ENCODE measurements around the gene SMIM17.

Gene SMIM17

DNA sequence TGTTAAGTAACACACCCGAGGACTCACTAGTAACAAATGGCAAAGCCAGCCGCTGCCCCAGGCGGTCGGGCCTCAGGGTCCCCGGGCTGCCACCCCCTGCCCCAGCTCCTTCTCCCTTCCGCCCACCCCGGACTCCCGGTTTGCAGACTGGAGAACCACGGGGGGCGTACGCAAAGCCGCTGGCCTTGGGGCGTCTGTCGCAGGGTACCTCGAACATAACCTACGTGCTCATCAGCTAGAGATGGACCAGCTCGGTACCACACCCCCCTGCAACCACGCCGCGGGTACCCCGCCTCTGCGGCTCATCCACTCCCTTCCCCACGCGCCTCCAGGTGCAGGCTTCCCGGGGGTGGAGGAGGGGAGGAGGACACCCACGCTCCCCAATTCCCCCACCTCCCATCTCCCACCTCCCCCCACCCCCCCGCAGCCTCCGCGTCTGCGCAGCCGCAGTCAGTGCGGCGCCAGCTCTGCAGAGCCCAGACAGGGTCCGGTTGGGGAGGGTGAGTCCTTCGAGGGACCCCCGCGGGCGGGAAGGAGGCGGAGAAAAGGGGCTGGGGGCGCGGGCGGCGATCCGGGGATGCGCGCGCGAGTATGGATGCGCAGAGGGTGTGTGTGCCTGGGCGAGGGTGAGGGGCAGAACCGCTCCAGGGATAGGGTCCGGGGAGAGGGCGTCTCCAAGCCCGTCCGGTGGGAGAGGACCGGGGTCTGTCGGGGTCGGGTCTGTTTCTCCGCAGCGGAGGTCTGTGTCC lies at the start of gene SMIM17:
Gene SMIM17 (plus strand): TSS at position 449 of the 749 bp plus-strand sequence. CDS start 2,509 bp downstream, outside the sequence.
- in situ Hi-C loops (cut with MboI; ENCODE audit: low sequenced_read_pairs): no loop called here

DNA sequence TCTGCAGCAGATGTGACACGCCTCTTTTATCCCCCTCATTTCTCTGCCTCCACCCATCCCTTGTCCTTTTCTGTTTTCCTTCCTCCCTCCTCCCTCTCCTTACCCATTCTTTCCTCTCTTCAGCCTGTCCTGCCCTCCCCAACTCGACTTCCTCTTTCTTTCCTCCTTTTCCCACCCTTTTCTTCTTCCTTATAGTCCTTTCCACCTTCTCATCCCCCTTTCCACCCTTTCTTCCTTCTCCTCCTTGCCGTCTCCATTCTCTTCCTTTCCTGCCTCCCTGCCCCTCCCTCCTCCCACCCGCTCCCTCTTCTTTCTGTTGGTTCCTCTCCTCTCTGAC lies 48.5 kb upstream of the SMIM17 start:
- in situ Hi-C loops (cut with MboI; ENCODE audit: low sequenced_read_pairs): no loop called here

DNA sequence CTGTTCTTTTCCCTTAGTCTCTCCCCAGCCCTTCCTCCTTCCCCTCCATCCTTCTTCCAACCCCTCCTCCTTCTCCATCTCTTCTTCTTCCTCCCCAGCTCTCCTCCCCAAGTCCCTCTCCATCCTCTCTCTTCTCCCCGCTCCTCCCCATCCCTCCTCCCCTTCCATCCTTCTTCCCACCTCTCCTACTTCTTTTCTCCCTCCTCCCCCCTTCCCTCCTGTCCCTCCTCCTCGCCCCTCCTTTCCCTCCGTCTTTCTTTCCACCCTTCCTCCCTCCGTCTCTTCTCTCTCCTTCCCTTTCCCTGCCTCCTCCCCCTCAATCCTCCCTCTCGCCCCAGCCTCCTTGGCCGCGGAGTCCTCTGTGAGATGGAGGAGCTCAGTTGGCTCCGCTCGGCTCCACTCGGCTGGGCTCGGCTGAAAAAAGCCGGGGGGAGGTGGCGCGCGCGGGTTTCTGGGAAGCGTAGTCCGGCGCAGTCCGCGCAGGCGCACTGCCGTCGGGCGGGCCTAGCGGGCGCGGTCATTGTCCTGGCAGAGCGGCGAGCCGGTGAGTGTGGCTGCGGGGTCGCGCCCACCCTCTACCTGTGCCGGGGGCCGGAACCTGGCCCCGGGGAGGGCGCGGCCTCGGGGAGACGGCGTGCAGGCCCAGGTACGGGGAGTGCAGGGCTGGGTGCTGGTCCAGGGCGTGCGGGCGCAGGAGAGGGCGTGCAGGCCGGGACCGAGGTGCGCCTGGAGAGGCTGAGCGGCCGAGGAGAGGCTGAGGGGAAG lies 48.0 kb upstream of the SMIM17 start, which contains the start of gene ZNF71:
Gene ZNF71 (plus strand): TSS at position 520 of the 765 bp plus-strand sequence. CDS start 6,257 bp downstream, outside the sequence.
- in situ Hi-C loops (cut with MboI; ENCODE audit: low sequenced_read_pairs): no loop called here

DNA sequence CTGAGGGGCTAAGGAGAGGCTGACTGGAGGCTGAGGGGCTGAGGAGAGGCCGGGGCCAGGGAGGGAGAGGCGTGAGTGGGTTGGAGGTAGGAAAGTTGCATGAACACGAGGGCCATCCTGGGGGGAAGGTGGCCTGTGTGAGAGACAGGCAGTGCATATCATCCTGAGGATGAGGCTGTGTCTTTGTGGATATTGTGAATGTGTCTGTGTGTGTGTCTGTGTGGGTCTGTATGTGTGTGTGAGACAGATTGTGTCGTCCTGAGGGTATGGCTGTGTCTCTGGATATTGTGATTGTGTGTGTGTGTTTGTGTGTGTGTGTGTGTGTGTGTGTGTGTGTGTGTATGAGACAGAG lies 47.4 kb upstream of the SMIM17 start:
- in situ Hi-C loops (cut with MboI; ENCODE audit: low sequenced_read_pairs): no loop called here

DNA sequence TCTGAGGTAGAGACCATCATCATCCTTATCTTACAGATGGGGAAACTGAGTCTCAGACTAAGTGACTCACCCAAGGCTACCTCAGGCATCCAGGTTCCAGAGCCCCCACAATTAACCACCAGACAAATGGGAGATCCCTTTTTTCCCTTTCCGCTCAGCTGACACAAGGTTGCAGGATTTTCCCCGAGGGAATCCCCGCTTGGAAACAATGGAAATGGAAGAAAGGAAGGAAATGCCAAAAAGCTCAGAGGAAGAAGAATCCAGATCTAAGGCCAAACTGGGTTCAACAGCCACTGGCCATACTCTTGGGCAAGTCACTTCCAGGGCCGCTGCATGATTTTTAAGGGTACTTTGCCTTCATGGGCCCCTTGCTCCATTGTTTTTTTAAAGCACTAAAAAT lies 46.3 kb upstream of the SMIM17 start:
- in situ Hi-C loops (cut with MboI; ENCODE audit: low sequenced_read_pairs): no loop called here

DNA sequence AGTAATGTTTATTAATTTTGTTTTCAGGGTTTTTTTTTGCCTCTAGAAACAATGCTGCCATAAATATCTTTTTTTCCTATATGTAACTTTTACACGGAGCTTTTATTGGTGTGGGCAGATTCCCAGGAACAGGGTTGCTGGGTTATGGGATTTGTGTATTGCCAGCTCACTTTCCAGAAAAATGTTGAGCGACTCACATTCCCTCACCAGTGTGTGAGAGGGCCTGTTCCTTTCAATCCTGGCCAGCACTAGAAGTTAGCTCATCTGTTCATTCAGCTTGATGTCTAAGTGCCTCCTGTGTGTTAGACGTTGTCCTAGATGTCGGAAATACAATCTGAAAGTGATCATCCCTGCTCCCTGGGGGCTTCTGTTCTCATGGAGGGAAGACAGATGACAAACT lies 45.3 kb upstream of the SMIM17 start:
- in situ Hi-C loops (cut with MboI; ENCODE audit: low sequenced_read_pairs): no loop called here

DNA sequence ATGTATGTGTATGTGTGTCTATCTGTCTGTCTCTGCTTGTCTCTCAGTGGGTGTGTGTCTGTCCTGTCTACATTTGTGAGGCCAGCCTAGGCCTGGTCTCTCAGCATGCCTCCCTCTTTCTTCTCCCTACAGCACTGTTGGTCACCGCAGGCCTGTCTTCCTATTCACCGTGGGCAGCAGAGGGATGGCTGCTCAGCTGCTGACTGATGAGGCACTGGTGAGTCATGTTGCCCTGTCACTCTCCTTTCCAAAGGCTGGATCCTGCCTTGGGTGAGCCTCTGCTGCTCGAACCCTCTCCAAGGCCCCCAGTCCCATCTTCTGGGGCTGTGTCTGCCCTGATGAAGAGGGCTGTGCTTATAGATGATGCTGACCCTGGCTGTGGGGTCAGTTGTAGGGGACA lies 41.6 kb upstream of the SMIM17 start:
- in situ Hi-C loops (cut with MboI; ENCODE audit: low sequenced_read_pairs): no loop called here

DNA sequence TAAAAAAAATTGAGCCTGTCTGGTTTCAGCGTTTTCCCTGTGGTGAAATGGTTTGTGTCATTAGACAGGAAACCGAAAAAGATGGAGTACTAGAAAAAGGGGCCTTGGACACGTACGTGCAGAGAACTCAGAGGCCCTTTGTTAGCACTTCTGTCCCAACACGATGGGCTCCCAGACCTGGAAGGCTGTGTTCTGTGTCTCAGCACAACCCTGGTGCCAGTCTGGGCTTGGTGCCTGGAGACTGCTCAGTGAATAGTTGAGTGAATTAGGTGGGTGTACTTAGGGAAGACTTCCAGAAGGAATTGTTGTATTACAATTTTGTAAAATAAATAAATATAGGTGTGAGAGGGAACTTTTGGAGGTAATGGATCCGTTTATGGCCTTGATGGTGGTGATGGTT lies 39.1 kb upstream of the SMIM17 start:
- in situ Hi-C loops (cut with MboI; ENCODE audit: low sequenced_read_pairs): no loop called here

DNA sequence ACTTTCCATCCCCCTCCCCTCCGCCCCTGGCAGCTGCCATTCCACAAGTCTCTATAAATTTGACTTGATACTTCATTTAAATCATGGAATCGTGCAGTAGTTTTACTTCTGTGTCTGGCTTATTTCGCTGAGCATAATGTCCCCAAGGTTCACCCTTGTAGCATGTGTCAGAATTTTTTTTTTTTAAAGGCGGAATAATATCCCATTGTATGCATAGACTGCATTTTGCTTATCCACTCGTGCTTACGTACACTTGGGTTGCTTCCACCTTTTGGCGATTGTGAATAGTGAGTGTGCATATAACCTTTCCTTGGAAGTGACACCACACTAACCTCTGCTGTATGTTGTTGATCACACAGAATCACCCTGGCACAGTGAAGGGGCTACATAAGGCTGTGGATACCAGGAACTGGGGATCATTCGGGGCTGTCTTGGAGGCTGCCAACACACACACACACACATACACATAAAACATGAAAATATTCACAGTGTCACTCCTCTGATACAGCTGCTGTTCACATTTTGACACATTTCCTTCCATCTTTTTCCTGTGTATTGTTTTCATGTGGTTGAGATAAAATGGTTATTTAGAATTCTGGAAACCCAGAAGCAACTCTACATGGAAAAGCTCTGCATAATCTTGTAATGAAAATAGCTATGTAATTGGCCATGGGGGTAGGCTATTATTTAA lies 34.5 kb upstream of the SMIM17 start:
- in situ Hi-C loops (cut with MboI; ENCODE audit: low sequenced_read_pairs): no loop called here

DNA sequence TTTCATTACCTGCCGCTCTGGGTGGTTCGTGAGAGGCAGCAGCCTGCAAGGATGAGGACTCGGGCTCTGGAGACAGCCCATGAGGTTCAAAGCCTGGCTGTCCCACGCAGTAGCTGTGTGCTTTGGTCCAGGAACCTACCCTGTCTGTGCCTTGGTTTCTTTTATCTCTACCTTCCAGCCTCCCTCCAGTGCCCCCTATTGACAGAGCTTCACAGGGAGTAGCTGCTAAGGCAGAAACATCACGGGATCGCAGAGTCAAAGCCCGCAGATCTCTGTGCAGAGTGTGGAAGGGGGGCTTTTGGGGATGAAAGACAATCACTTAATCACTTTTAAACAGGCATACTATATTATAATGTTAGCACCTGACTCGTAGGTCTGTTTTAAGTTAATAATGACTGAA lies 31.7 kb upstream of the SMIM17 start:
- in situ Hi-C loops (cut with MboI; ENCODE audit: low sequenced_read_pairs): no loop called here

DNA sequence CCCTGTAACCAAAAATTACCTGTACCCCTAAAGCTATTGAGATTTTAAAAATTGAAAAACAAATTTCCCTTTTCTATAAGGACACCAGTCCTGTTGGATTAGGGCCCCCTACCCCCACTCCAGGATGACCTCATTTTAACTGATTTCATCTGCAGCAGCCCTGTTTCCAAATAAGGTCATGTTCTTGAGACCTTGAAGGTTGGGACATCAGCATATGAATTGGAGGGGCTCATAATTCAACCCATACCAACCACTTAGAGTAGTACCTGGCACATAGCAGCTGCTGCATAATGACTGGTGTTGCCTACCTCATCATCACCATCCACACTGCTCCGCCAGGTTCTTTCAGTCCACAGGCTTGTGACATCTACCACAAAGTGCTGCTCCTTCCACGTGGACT lies 30.2 kb upstream of the SMIM17 start:
- in situ Hi-C loops (cut with MboI; ENCODE audit: low sequenced_read_pairs): no loop called here

DNA sequence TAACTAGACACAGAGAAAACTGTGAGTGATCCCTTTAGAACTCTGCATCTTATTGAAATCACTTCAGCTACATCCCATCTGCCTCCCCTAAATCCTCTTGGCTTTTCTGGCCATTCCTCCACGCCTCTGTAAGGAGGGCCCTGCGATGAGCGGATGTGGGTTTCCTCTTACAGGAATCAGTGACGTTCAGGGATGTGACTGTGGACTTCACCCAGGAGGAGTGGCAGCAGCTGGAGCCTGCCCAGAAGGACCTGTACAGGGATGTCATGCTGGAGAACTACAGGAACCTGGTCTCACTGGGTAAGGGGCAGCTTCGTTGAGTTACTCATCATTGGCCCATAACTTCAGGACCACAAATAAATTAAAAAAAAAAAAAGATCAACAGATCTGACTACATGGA lies 29.3 kb upstream of the SMIM17 start:
- in situ Hi-C loops (cut with MboI; ENCODE audit: low sequenced_read_pairs): no loop called here

DNA sequence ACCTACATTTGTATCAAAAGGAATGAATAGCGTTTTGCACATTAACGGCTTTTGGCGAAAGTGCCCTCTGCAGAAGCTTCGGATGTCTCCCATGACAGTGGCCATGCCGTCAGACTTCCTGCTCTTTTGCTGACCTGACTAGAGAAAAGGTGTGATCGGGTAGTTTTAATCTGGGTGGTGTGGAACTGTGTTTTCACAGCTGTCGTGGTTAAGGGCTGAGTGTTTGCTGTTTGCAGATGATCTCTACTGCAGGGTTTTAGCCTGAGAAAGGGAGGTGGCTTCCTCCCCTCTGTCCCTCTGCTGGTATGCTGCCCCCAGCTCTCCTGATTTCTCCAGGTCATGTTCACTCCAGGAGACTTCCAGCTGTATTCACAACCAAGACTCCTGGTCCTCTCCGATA lies 25.4 kb upstream of the SMIM17 start:
- in situ Hi-C loops (cut with MboI; ENCODE audit: low sequenced_read_pairs): no loop called here

DNA sequence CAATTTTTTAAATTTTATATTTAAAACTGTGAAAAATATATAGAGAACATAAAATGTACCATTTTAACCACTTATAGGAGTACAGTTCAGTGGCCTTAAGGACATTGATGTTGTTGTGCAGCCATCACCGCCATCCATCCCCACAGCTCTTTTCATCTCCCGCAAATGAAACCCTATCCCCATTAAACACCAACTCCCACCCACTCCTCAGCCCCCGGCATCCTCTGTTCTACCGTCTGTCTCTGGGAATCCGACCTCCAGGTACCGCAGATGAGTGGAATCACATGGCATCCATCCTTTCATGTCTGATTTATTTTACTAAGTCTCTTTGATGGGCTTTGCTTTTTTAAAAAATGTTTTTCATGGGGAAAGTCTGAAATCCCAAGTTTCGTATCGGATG lies 23.8 kb upstream of the SMIM17 start:
- in situ Hi-C loops (cut with MboI; ENCODE audit: low sequenced_read_pairs): no loop called here

DNA sequence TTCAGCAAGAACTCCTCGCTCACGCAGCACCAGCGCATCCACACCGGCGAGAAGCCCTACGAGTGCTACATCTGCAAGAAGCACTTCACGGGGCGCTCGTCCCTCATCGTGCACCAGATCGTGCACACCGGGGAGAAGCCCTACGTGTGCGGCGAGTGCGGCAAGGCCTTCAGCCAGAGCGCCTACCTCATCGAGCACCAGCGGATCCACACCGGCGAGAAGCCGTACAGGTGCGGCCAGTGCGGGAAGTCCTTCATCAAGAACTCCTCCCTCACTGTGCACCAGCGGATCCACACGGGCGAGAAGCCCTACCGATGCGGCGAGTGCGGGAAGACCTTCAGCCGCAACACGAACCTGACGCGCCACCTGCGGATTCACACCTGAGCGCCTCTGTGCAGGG lies 20.6 kb upstream of the SMIM17 start:
- in situ Hi-C loops (cut with MboI; ENCODE audit: low sequenced_read_pairs): no loop called here

DNA sequence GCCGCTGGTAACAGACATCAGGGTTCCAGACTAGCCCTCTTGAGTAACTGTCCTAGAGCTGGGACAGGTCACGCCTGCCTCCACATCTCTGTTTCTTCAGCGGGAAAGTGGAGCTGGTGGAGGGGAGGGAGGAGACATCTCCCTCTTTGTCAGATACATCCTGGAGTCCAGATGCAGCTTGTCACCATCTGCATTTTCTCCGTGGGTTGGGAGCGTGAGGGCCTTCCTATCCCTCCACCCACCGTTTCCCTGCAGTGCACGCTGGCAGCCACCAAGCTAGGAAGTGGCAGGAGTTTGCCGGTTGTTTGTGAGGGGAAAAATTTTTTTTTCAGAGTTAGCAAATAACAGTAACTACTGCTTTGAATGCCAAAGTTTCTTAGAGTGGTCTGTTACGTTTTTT lies 20.0 kb upstream of the SMIM17 start:
- in situ Hi-C loops (cut with MboI; ENCODE audit: low sequenced_read_pairs): no loop called here

DNA sequence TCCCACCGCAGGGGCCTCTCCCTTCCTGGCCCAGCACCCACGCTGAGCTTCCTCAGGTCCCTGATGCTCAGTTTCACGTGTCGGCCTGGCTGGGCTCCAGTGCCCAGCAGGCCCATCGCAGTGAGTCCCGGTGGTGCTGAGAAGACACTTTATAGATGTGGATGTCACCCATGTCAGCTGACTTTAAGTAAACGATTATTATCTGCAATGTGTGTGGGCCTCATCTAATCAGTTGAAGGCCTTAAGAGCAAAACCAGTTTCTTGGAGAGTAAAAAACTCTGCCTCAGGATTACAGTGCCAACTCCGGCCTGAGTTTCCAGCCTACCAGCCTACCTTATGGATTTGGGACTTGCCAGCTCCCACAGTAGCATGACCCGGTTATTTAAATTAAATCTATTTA lies 17.3 kb upstream of the SMIM17 start:
- in situ Hi-C loops (cut with MboI; ENCODE audit: low sequenced_read_pairs): no loop called here

DNA sequence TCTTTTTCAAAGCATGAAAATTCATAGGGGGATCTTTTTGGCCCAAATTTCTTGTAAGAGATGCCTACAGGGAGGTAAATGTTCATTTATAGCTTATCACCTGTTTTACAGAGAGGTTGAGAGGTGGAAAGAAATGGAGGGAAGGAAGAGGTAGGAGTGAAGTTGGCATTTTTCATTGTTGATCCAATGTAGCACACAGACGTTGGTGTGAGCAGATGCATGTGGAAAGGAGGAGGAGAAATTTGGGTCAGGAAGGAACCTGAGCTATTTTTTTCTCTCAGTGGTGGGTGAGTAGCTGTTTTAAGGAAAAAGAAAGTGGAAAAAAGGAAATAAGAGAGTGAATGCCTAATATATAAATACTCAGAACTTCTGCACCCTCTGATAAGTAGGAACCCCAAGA lies 9.9 kb upstream of the SMIM17 start:
- in situ Hi-C loops (cut with MboI; ENCODE audit: low sequenced_read_pairs): no loop called here

DNA sequence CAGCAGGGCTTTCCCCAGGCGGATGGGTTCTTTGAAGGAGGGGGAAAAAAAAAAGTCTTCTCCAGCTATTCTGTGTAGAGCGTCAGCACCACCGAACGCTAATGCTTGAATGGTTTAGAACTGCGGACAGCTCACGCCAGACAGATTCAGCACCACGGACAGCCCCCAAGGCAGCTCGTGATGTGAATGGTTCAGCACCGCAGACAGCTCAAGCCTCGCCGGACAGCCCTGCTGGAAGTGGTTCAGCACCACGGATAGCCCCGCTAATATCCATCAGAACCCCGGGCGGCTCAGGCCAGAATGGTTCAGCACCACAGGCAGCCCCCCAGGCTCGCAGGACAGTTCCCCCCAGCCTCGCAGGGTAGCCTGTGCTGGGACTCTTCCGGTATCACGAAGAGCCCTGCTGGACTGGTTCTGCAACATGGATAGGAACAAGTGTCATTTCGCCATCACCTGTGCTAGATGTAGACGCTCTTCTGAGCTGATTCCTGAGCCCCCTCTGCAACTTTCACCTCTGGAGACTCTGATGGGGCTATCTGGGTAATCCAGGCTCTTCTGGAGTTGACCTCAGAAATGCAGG lies 4.9 kb upstream of the SMIM17 start:
- in situ Hi-C loops (cut with MboI; ENCODE audit: low sequenced_read_pairs): no loop called here

DNA sequence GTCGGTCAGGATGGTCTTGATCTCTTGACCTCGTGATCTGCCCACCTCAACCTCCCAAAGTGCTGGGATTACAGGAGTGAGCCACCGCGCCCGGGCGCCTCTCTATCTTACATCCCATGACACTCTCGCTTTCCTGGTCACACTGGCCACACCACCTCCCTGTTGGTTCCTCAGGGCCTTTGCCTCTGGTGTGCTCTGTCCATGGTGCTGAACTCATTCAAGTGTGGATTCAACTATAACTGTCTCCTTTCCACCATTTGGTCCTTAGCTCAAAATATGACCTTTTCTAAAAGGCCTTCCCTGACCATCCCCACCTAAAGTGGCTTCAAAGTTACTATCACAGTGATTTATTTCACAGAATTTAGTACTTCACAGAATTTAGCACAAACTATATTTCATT lies 3.7 kb upstream of the SMIM17 start:
- in situ Hi-C loops (cut with MboI; ENCODE audit: low sequenced_read_pairs): no loop called here

DNA sequence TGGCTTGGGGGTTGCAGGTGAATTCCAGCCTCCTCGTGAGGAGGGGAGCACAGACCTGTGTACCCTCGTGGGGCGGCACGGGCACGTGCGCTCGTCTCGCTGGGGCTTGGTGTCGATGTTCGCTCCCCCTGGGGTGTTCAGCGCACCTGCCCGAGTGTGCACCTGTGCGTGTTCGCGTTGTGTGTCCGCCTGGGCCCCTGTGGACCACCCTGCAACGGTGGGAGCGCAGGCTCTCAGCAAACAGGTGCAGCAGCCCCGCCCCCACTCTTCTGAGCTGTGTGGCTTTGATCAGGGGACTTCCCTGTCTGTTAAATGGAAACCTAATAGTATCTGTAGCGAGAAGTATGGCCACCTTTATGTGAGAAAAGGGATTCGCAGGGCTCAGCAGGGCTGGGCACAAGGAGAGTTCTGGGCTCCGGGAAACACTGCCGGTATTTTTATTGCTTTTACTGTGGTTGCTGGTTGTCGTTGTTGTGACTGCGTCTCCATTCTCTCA lies 549 bp downstream of the SMIM17 start:
- in situ Hi-C loops (cut with MboI; ENCODE audit: low sequenced_read_pairs): no loop called here
